Natural killer cell (primary cell): ENCODE data around the gene SCGB1A1. TPM values are rescaled to one million over a fixed set of nuclear protein-coding genes. Genes with fewer than 3 reads are reported as not detected.

Experiments used
- ATAC-seq, 3 donors: fragments of 150-1000 bp in 2 of 3; fragments of 200-7000 bp in 1 of 3; cut with Tn5 transposase; 1 replicate in 1 of 3; 2 replicates in 2 of 3; pipeline ENCODE4 v1.10.0; 2021; ENCODE audit warnings: mild to moderate bottlenecking in 2 of 3, moderate library complexity in 2 of 3
- DNase-seq, 2 donors: peaks; one replicate each; pipeline versions ENCODE4 v3.0.0 to v3.0.0-alpha.2; 2013 to 2021; ENCODE audit warnings: mixed read lengths in 1 of 2
- H3K27ac ChIP-seq: one replicate; pipeline ENCODE4 v1.5.1; 2013; ENCODE audit warnings: mild to moderate bottlenecking, low read length
- H3K27me3 ChIP-seq: one replicate; pipeline ENCODE4 v1.6.1; 2013; ENCODE audit warnings: low read length; ENCODE audit not compliant: control insufficient read depth, insufficient read depth
- H3K36me3 ChIP-seq: one replicate; pipeline ENCODE4 v1.6.1; 2013; ENCODE audit warnings: low read length; ENCODE audit not compliant: control insufficient read depth, insufficient read depth
- H3K4me1 ChIP-seq: one replicate; pipeline ENCODE4 v1.6.1; 2013; ENCODE audit warnings: low read length; ENCODE audit not compliant: control insufficient read depth, insufficient read depth
- H3K4me3 ChIP-seq: one replicate; pipeline ENCODE4 v1.5.1; 2013; ENCODE audit warnings: low read length
- H3K9me3 ChIP-seq: one replicate; pipeline ENCODE4 v1.6.1; 2013; ENCODE audit warnings: low read length; ENCODE audit not compliant: control insufficient read depth, insufficient read depth
- H3K27ac Mint-ChIP-seq, 2 donors: one replicate each; pipeline ENCODE4 v1.8.0; 2022; ENCODE audit warnings: mild to moderate bottlenecking in 2 of 2, mixed read lengths in 2 of 2, moderate library complexity in 1 of 2
- H3K27me3 Mint-ChIP-seq, 2 donors: one replicate each; pipeline ENCODE4 v1.8.0; 2022; ENCODE audit warnings: low read depth in 2 of 2, mixed read lengths in 2 of 2
- H3K36me3 Mint-ChIP-seq: one replicate; pipeline ENCODE4 v1.8.0; 2022; ENCODE audit warnings: mixed read lengths
- H3K4me1 Mint-ChIP-seq, 2 donors: one replicate each; pipeline ENCODE4 v1.8.0; 2022; ENCODE audit warnings: mixed read lengths in 2 of 2
- H3K4me3 Mint-ChIP-seq: one replicate; pipeline ENCODE4 v1.8.0; 2022; ENCODE audit warnings: mild to moderate bottlenecking, moderate library complexity, mixed read lengths
- H3K9me3 Mint-ChIP-seq, 2 donors: one replicate each; pipeline ENCODE4 v1.8.0; 2022; ENCODE audit warnings: mixed read lengths in 2 of 2
- WGBS: methylation state at CpG from one replicate; pipeline ENCODE4 v1.1.7; 2013; ENCODE audit warnings: missing lambda C conversion rate; ENCODE audit not compliant: insufficient coverage; 5-methylcytosine and 5-hydroxymethylcytosine counted together
- intact Hi-C: fragments of 100-400 bp; cut with micrococcal nuclease; formaldehyde crosslinking; loops from one replicate; pipeline ENCODE4 v1.14.2; 2022
- total RNA-seq, 4 donors: library from RNA; stranded (reverse); fragments of 120-200 nt in 1 of 4; gene quantifications; one replicate each; pipeline versions ENCODE4 v1.2.3 to v1.2.4, GENCODE V29; 2013 to 2022
- TF ChIP-seq, protein P1 (sequence below): fragments of 200-600 bp; IDR thresholded peaks from one replicate; pipeline ENCODE4 v1.8.0; 2022; ENCODE audit warnings: antibody characterized with exemption

Gene SCGB1A1
- total RNA-seq, 3 donors from 2014 or later (not counting 1 experiment from before 2014, with no cell fraction given) = not detected

- DNase-seq (no peak), ATAC-seq (no peak)
- H3K27ac ChIP-seq = no peak overlapping the region
- Mint-ChIP-seq H3K27me3 (peaks cover 0 to 3% of the 10 kb centered on the region in 2 donors), H3K4me1 (no peaks in the 10 kb centered on the region), H3K36me3 (no peaks in the 10 kb centered on the region), H3K9me3 (no peaks in the 10 kb centered on the region), H3K27ac (no peak overlapping the region), H3K4me3 (no peak overlapping the region)
- no peaks in the 10 kb centered on the region for H3K27me3 ChIP-seq
- intact Hi-C loops = no loop called here
- no peaks in the 10 kb centered on the region for H3K4me1 ChIP-seq
- H3K4me3 ChIP-seq = no peak overlapping the region
- TF ChIP-seq, protein P1, sequence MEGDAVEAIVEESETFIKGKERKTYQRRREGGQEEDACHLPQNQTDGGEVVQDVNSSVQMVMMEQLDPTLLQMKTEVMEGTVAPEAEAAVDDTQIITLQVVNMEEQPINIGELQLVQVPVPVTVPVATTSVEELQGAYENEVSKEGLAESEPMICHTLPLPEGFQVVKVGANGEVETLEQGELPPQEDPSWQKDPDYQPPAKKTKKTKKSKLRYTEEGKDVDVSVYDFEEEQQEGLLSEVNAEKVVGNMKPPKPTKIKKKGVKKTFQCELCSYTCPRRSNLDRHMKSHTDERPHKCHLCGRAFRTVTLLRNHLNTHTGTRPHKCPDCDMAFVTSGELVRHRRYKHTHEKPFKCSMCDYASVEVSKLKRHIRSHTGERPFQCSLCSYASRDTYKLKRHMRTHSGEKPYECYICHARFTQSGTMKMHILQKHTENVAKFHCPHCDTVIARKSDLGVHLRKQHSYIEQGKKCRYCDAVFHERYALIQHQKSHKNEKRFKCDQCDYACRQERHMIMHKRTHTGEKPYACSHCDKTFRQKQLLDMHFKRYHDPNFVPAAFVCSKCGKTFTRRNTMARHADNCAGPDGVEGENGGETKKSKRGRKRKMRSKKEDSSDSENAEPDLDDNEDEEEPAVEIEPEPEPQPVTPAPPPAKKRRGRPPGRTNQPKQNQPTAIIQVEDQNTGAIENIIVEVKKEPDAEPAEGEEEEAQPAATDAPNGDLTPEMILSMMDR = no peak
- H3K9me3 ChIP-seq = no peaks in the 10 kb centered on the region
- no peaks in the 10 kb centered on the region for H3K36me3 ChIP-seq
- WGBS = 88% methylated on average over 5 of the region's 5 CpGs
Observed at GRCh38 chr11:62411524-62411923, 7.3 kb upstream of the SCGB1A1 start.

- H3K27ac ChIP-seq = no peak overlapping the region
- Mint-ChIP-seq H3K4me1 (no peaks in the 10 kb centered on the region), H3K36me3 (no peaks in the 10 kb centered on the region), H3K9me3 (no peaks in the 10 kb centered on the region), H3K4me3 (no peak overlapping the region), H3K27ac (no peak overlapping the region), H3K27me3 (peaks cover 0 to 3% of the 10 kb centered on the region in 2 donors)
- no peaks in the 10 kb centered on the region for H3K4me1 ChIP-seq
- no peak for ATAC-seq
- H3K36me3 ChIP-seq = no peaks in the 10 kb centered on the region
- H3K9me3 ChIP-seq = no peaks in the 10 kb centered on the region
- intact Hi-C loops = no loop called here
- no peaks in the 10 kb centered on the region for H3K27me3 ChIP-seq
- TF ChIP-seq, protein P1 = no peak
- WGBS = 78% methylated on average over 8 of the region's 8 CpGs
- no peak overlapping the region for H3K4me3 ChIP-seq
- no peak for DNase-seq
Observed at GRCh38 chr11:62413060-62413696, 5.7 kb upstream of the SCGB1A1 start.

GRCh38 chr11:62416596-62416995 is 2.2 kb upstream of the SCGB1A1 start:
- WGBS = 97% methylated on average over 12 of the region's 12 CpGs
- H3K4me1 ChIP-seq = no peaks in the 10 kb centered on the region
- H3K27me3 Mint-ChIP-seq = peaks cover 0 to 3% of the 10 kb centered on the region in 2 donors
- no peak overlapping the region for H3K4me3 ChIP-seq
- H3K27me3 ChIP-seq = no peaks in the 10 kb centered on the region
- H3K36me3 ChIP-seq = no peaks in the 10 kb centered on the region
- DNase-seq (no peak), ATAC-seq (no peak)
- H3K9me3 Mint-ChIP-seq = no peaks in the 10 kb centered on the region
- intact Hi-C loops = no loop called here
- H3K9me3 ChIP-seq = no peaks in the 10 kb centered on the region
- no peak overlapping the region for H3K27ac ChIP-seq
- TF ChIP-seq, protein P1 = no peak
- H3K36me3 Mint-ChIP-seq = no peaks in the 10 kb centered on the region
- H3K4me1 Mint-ChIP-seq = no peaks in the 10 kb centered on the region
- no peak overlapping the region for H3K27ac Mint-ChIP-seq
- no peak overlapping the region for H3K4me3 Mint-ChIP-seq

DNA sequence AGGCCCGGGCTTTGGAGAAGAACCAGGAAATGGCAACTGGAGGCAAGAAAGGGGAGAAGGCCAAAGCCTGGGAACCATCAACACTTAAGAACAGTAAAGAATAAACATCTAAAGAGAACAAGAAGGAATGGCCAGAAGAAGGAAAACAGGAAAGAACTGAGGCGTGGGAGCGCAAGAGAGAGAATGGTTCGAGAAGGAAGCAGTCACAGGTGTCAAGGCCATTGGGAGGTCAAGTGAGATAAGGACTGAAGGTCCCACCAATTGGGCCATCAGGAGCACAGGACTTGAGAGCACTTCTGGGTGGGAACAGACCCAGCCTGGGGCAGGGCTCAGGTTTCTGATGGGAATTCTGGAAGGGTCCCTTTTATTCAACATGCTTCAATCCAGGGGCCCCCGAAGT is 697 bp upstream of the SCGB1A1 start:
- WGBS = 91% methylated on average over 5 of the region's 5 CpGs
- intact Hi-C loops = no loop called here
- Histone ChIP-seq H3K27me3 (no peaks in the 10 kb centered on the region), H3K9me3 (no peaks in the 10 kb centered on the region), H3K36me3 (no peaks in the 10 kb centered on the region), H3K27ac (no peak overlapping the region), H3K4me3 (no peak overlapping the region), H3K4me1 (no peaks in the 10 kb centered on the region)
- Mint-ChIP-seq H3K27me3 (peaks cover 0 to 3% of the 10 kb centered on the region in 2 donors), H3K4me3 (no peak overlapping the region), H3K27ac (no peak overlapping the region), H3K36me3 (no peaks in the 10 kb centered on the region), H3K9me3 (no peaks in the 10 kb centered on the region), H3K4me1 (no peaks in the 10 kb centered on the region)
- TF ChIP-seq, protein P1 = no peak
- DNase-seq = no peak
- ATAC-seq = no peak
